K562 (cell line): ENCODE data around the gene SYVN1. TPM values are rescaled to one million over a fixed set of nuclear protein-coding genes. Genes with fewer than 3 reads are reported as not detected.

Experiments
- ATAC-seq: fragments of 200-7000 bp; cut with Tn5 transposase; 3 replicates; pipeline ENCODE4 v1.9.1; 2020; ENCODE audit warnings: moderate library complexity
- BruUV-seq: library from RNA; stranded (reverse); fragments of 400-500 nt; replicated peaks from 2 replicates; lab custom pipeline; 2021; lab: Mats Ljungman, UMichigan
- CTCF ChIA-PET: fragments of 300-600 bp; formaldehyde crosslinking; extraction: SDS; loops from one replicate; lab custom pipeline; 2021; ENCODE audit warnings: low intra/inter-chr PET ratio; lab: Yijun Ruan, JAX
- POLR2A ChIA-PET: fragments of 300-600, 350-650 bp; sonication (Branson Sonifier 250); formaldehyde crosslinking; extraction: SDS; loops from one replicate; lab custom pipeline; 2021; ENCODE audit warnings: antibody characterized with exemption, inconsistent platforms; lab: Yijun Ruan, JAX
- DNase-seq, 4 experiments: peaks; one replicate each; pipeline versions ENCODE4 v3.0.0 to v3.0.0-alpha.2; 2011 to 2018; ENCODE audit warnings: low spot score in 3 of 4, mixed read lengths in 3 of 4; ENCODE audit errors: extremely low read depth in 1 of 4
- FAIRE-seq: peaks from 2 replicates; lab custom pipeline; 2011; peaks lifted over from hg19 to GRCh38; lab: Jason Lieb, UNC
- H2AFZ ChIP-seq: 2 replicates; pipeline ENCODE4 v1.6.0; 2011; ENCODE audit warnings: low read depth, low read length, control low read depth, inconsistent platforms
- H3K27ac ChIP-seq: fragments of 200-600 bp; 3 replicates; pipeline ENCODE4 v1.8.0; 2011; ENCODE audit warnings: low read depth, mild to moderate bottlenecking, control low read depth, inconsistent platforms, low read length, moderate library complexity, mixed read lengths; ENCODE audit errors: extremely low read depth
- H3K27me3 ChIP-seq, 2 experiments: fragments of 300-600 bp in 1 of 2; 2 replicates in 1 of 2; 3 replicates in 1 of 2; pipeline versions ENCODE4 v1.6.0 to v1.8.0; 2011; ENCODE audit warnings: inconsistent platforms in 2 of 2, low read length in 2 of 2, mild to moderate bottlenecking in 1 of 2, mixed read lengths in 1 of 2, moderate library complexity in 1 of 2; ENCODE audit not compliant: control insufficient read depth in 2 of 2, insufficient read depth in 2 of 2
- H3K36me3 ChIP-seq: fragments of 300-600 bp; 3 replicates; pipeline ENCODE4 v1.8.0; 2011; ENCODE audit warnings: mild to moderate bottlenecking, low read length, inconsistent platforms; ENCODE audit not compliant: control insufficient read depth, insufficient read depth
- H3K4me1 ChIP-seq, 2 experiments: fragments of 200-600 bp in 1 of 2; replicated peaks in 1 of 2; 2 replicates in 1 of 2; 3 replicates in 1 of 2; pipeline versions ENCODE4 v1.5.1 to v1.8.0; 2011; ENCODE audit warnings: inconsistent platforms in 2 of 2, low read length in 2 of 2, mild to moderate bottlenecking in 1 of 2, mixed read lengths in 1 of 2, moderate library complexity in 1 of 2; ENCODE audit not compliant: control insufficient read depth in 2 of 2, insufficient read depth in 2 of 2
- H3K4me2 ChIP-seq: 2 replicates; pipeline ENCODE4 v1.6.1; 2011; ENCODE audit warnings: low read length, control low read depth, inconsistent platforms, mixed read lengths; ENCODE audit not compliant: insufficient read depth
- H3K4me3 ChIP-seq: fragments of 200-600 bp; sonication (generic), shearing (Covaris generic); 2 replicates; pipeline ENCODE4 v1.5.1; 2016; ENCODE audit warnings: control low read depth, inconsistent platforms
- H3K79me2 ChIP-seq: fragments of 200-600 bp; 3 replicates; pipeline ENCODE4 v1.8.0; 2011; ENCODE audit warnings: low read length, inconsistent platforms; ENCODE audit not compliant: control insufficient read depth, insufficient read depth
- H3K9ac ChIP-seq, 2 experiments: 2 replicates each; pipeline versions ENCODE4 v1.6.0 to v1.6.1; 2011; ENCODE audit warnings: low read depth in 2 of 2, low read length in 2 of 2, control low read depth in 1 of 2, inconsistent platforms in 1 of 2, mild to moderate bottlenecking in 1 of 2, mixed read lengths in 1 of 2; ENCODE audit not compliant: insufficient read depth in 1 of 2
- H3K9me1 ChIP-seq: one replicate; pipeline ENCODE4 v1.6.0; 2011; ENCODE audit warnings: inconsistent platforms, mild to moderate bottlenecking, low read length, moderate library complexity; ENCODE audit not compliant: control insufficient read depth, insufficient read depth
- H3K9me3 ChIP-seq: replicated peaks from 2 replicates; pipeline ENCODE4 v1.5.1; 2011; ENCODE audit warnings: low read depth, low read length, inconsistent platforms; ENCODE audit not compliant: control insufficient read depth, insufficient read depth
- H4K20me1 ChIP-seq: replicated peaks from 2 replicates; pipeline ENCODE4 v1.6.1; 2011; ENCODE audit warnings: low read length, inconsistent platforms, mixed read lengths; ENCODE audit not compliant: control insufficient read depth, insufficient read depth
- CTCF ChIP-seq, 3 experiments: IDR thresholded peaks in 2 of 3; conservative IDR thresholded peaks in 1 of 3; 2 replicates each; pipeline ENCODE4 v1.5.1; 2011 to 2012; ENCODE audit warnings: low read length in 3 of 3, mild to moderate bottlenecking in 3 of 3, control low read depth in 2 of 3, improper control_type of control experiment in 1 of 3, inconsistent platforms in 1 of 3, low read depth in 1 of 3, mixed read lengths in 1 of 3, moderate library complexity in 1 of 3; ENCODE audit not compliant: insufficient read depth in 2 of 3
- NR2F6 ChIP-seq: fragments of 450-650 bp; formaldehyde crosslinking; IDR thresholded peaks from 2 replicates; pipeline ENCODE4 v1.4.0; 2020; ENCODE audit warnings: mild to moderate bottlenecking
- PHF20 ChIP-seq: fragments of 450-650 bp; IDR thresholded peaks from 2 replicates; pipeline ENCODE4 v1.6.1; 2018; ENCODE audit not compliant: partially characterized antibody
- SFPQ ChIP-seq: fragments of 200-400 bp; formaldehyde crosslinking; IDR thresholded peaks from 2 replicates; pipeline ENCODE4 v1.6.1; 2017; ENCODE audit warnings: mild to moderate bottlenecking, low read depth, low read length, moderate library complexity
- SMARCA5 ChIP-seq: fragments of 450-650 bp; IDR thresholded peaks from 2 replicates; pipeline ENCODE4 v1.6.1; 2016
- XRCC5 ChIP-seq: fragments of 200-400 bp; formaldehyde crosslinking; IDR thresholded peaks from 2 replicates; pipeline ENCODE4 v1.6.1; 2017; ENCODE audit warnings: low read depth, mild to moderate bottlenecking, low read length
- YY1 ChIP-seq, 3 experiments: IDR thresholded peaks; 2 replicates each; pipeline ENCODE4 v1.6.1; 2011; ENCODE audit warnings: low read length in 2 of 3, mild to moderate bottlenecking in 2 of 3, moderate library complexity in 2 of 3, borderline replicate concordance in 1 of 3, control low read depth in 1 of 3, low read depth in 1 of 3; ENCODE audit not compliant: insufficient read depth in 3 of 3, insufficient replicate concordance in 2 of 3, control insufficient read depth in 1 of 3, insufficient read length in 1 of 3; ENCODE audit errors: extremely low read depth in 1 of 3
- ZFP36 ChIP-seq: fragments of 150-350 bp; IDR thresholded peaks from 2 replicates; pipeline ENCODE4 v1.6.1; 2018; ENCODE audit warnings: low read length, low read depth; ENCODE audit not compliant: partially characterized antibody
- ZNF175 ChIP-seq: fragments of 200-800 bp; sonication (Bioruptor generic); IDR thresholded peaks from 2 replicates; pipeline ENCODE4 v1.6.1; 2016; ENCODE audit warnings: low read depth, mild to moderate bottlenecking, missing genetic modification characterization, missing compliant biosample characterization
- ZNF280B ChIP-seq: fragments of 250-450 bp; sonication (Bioruptor Pico); IDR thresholded peaks from 2 replicates; pipeline ENCODE4 v1.5.1; 2021; ENCODE audit warnings: mild to moderate bottlenecking
- WGBS: fragments of 100-300 bp; shearing (Covaris generic); methylation state at CpG from one replicate; pipeline ENCODE4 v1.1.6; 2016; ENCODE audit warnings: low coverage, mixed read lengths; ENCODE audit not compliant: insufficient coverage; ENCODE audit errors: missing lambda C conversion rate; 5-methylcytosine and 5-hydroxymethylcytosine counted together
- in situ Hi-C: fragments of 300-500 bp; cut with MboI; formaldehyde crosslinking; loops from 4 replicates; pipeline ENCODE4 v1.15.0; 2018; ENCODE audit warnings: inconsistent platforms, mixed read lengths
- intact Hi-C: fragments of 100-400 bp; cut with micrococcal nuclease; formaldehyde crosslinking; loops from 2 replicates; pipeline ENCODE4 v1.14.2; 2022
- polyA plus RNA-seq, 8 experiments: library from polyadenylated mRNA; depleted of rRNA in 4 of 8; stranded (reverse) in 5 of 8; unstranded in 3 of 8; fragments of >200 nt; fragmentation: Nextera tagmentation in 2 of 8; fragmentation: Illumina TruSeq in 1 of 8; extraction: Ambion mirVana in 2 of 8; extraction: Trizol in 1 of 8; gene quantifications; 2 replicates each; pipeline versions ENCODE4 v1.2.1 to v1.2.3, GENCODE V29; 2011 to 2014; ENCODE audit warnings: inconsistent platforms in 1 of 8, missing spikeins in 1 of 8
- total RNA-seq, 7 experiments: library from RNA; depleted of rRNA in 6 of 7; stranded (reverse); fragments of >200 nt in 6 of 7; fragmentation: Illumina TruSeq in 2 of 7; extraction: Trizol in 2 of 7; gene quantifications; 2 replicates each; pipeline versions ENCODE4 v1.2.1 to v1.2.3, GENCODE V29; 2011 to 2021; ENCODE audit warnings: low replicate concordance in 1 of 7

The SYVN1 gene
- total and polyA plus RNA-seq, 9 of the 15 experiments (the other 6 are each of a cell fraction or from before 2014, with no cell fraction given), result 0.41 to 47.4 (median 9.9) TPM

- no peak overlapping the region; a peak in 1 of 4 replicates for H3K9ac ChIP-seq
- TF ChIP-seq XRCC5, result 0 out of 2 replicates have a peak, but pooled peaks have one; percentile 16
- TF ChIP-seq NR2F6, result 0 out of 2 replicates have a peak, but pooled peaks have one; percentile 58
- 0 out of 2 replicates have a peak, but pooled peaks have one; percentile 20 for TF ChIP-seq SMARCA5
- no peak for TF ChIP-seq SFPQ
- no peak for TF ChIP-seq ZNF280B (CRISPR knock-in tag)
- no peak for TF ChIP-seq PHF20
- no peak for TF ChIP-seq YY1 (IDR thresholded peaks at IDR 0.05; ENCODE audit: borderline replicate concordance in 1 of 3, control insufficient read depth in 1 of 3, extremely low read depth in 1 of 3, insufficient read depth in 3 of 3, insufficient read length in 1 of 3, insufficient replicate concordance in 2 of 3, low read depth in 1 of 3, low read length in 2 of 3)
- no peak for TF ChIP-seq ZNF175
- TF ChIP-seq ZFP36, result no peak
- 0 out of 6 replicates have a peak, but pooled peaks of 1 of the 3 experiments have one; percentile 6 for TF ChIP-seq CTCF (IDR thresholded peaks at IDR 0.05 in 2 of 3, conservative IDR thresholded peaks at IDR 0.05 in 1 of 3; ENCODE audit: insufficient read depth in 2 of 3, low read depth in 1 of 3, low read length in 3 of 3)
- TF ChIP-seq, all 486 proteins: peak for 4
- ATAC-seq (no peak), DNase-seq (peak in 1 of 4 experiments; percentile 4), FAIRE-seq (no peak)
- BruUV-seq, result no TSS peak
- in situ Hi-C loops, result no loop called here
- Histone ChIP-seq H3K9me1 (no peaks in the 10 kb centered on the region), H4K20me1 (no peaks in the 10 kb centered on the region), H3K79me2 (peaks cover 61% of the 10 kb centered on the region), H3K27ac (0 out of 3 replicates have a peak overlapping the region, but pooled peaks have one; percentile 16), H3K36me3 (peaks cover 61% of the 10 kb centered on the region), H3K4me1 (peaks cover 28 to 35% of the 10 kb centered on the region in 2 experiments), H3K4me3 (no peak overlapping the region), H3K9me3 (no peaks in the 10 kb centered on the region), H3K27me3 (no peaks in the 10 kb centered on the region), H2AFZ (no peak overlapping the region), H3K4me2 (peak overlapping the region; percentile 15; the same call in 1 of the 2 replicates)
- CTCF ChIA-PET, result interaction anchor here (0.6 to 1.9 kb wide), 4 partner anchors 104 to 332 kb away, joined by 3 to 7 read pairs (median 4); partner anchors contain the start of gene ARL2
- POLR2A ChIA-PET, result interaction anchor here (0.6 to 9.5 kb wide), 21 partner anchors 10 to 353 kb away, joined by 3 to 182 read pairs (median 4); partner anchors contain the start of genes CAPN1, DPF2, SPDYC and SYVN1
- intact Hi-C loops, result loop anchor here (10.0 kb wide), 2 partner anchors 197 to 233 kb away; partner anchors contain the start of gene CDC42EP2
- WGBS, result 69% methylated on average over 18 of the region's 18 CpGs
Observed at GRCh38 chr11:65118097-65118837, 16.1 kb downstream of the SYVN1 start.
